IPS-15b (cell line): ENCODE measurements around the gene SERPINF2.
"Not testable (repeated sequence)": the region's sequence is repeated elsewhere in the genome, so short reads cannot be mapped to it uniquely, and the experiment has no call there.

ENCODE experiments used
- H3K27me3 ChIP-seq: one replicate; pipeline ENCODE4 v1.6.1; 2013; ENCODE audit warnings: low read length; ENCODE audit not compliant: control insufficient read depth, insufficient read depth
- H3K36me3 ChIP-seq: one replicate; pipeline ENCODE4 v1.6.1; 2013; ENCODE audit warnings: low read length; ENCODE audit not compliant: control insufficient read depth, insufficient read depth
- H3K4me1 ChIP-seq: one replicate; pipeline ENCODE4 v1.6.1; 2013; ENCODE audit warnings: mild to moderate bottlenecking, low read length; ENCODE audit not compliant: control insufficient read depth, insufficient read depth
- H3K4me3 ChIP-seq: one replicate; pipeline ENCODE4 v1.5.1; 2013; ENCODE audit warnings: low read depth, low read length
- H3K9ac ChIP-seq: one replicate; pipeline ENCODE4 v1.6.1; 2013; ENCODE audit warnings: low read depth, mild to moderate bottlenecking, low read length
- H3K9me3 ChIP-seq: one replicate; pipeline ENCODE4 v1.6.1; 2013; ENCODE audit warnings: mild to moderate bottlenecking, low read length; ENCODE audit not compliant: control insufficient read depth, insufficient read depth

Gene SERPINF2

GRCh38 chr17:1759529-1759928, 16.9 kb downstream of the SERPINF2 start:
- Histone ChIP-seq H3K36me3 (no peaks in the 10 kb centered on the region), H3K4me1 (peaks cover 13% of the 10 kb centered on the region), H3K9ac (no peak overlapping the region), H3K9me3 (no peaks in the 10 kb centered on the region), H3K27me3 (no peaks in the 10 kb centered on the region), H3K4me3 (no peak overlapping the region)

- Histone ChIP-seq H3K9ac (peak overlapping the region; percentile 49), H3K36me3 (no peaks in the 10 kb centered on the region), H3K4me1 (peaks cover 13% of the 10 kb centered on the region), H3K4me3 (peak overlapping the region; percentile 23), H3K9me3 (no peaks in the 10 kb centered on the region), H3K27me3 (no peaks in the 10 kb centered on the region)
These were observed 19.7 kb downstream of the SERPINF2 start for GRCh38 chr17:1762233-1762900.

- no peaks in the 10 kb centered on the region for H3K27me3 ChIP-seq
- H3K9ac ChIP-seq = no peak overlapping the region
- H3K36me3 ChIP-seq = no peaks in the 10 kb centered on the region
- H3K4me3 ChIP-seq = peak overlapping the region; percentile 32
- peaks cover 13% of the 10 kb centered on the region for H3K4me1 ChIP-seq
- H3K9me3 ChIP-seq = no peaks in the 10 kb centered on the region
These were observed 20.5 kb downstream of the SERPINF2 start for GRCh38 chr17:1762901-1763898.

GRCh38 chr17:1764284-1764683, 21.6 kb downstream of the SERPINF2 start:
- H3K4me1 ChIP-seq = peaks cover 13% of the 10 kb centered on the region
- no peaks in the 10 kb centered on the region for H3K9me3 ChIP-seq
- no peaks in the 10 kb centered on the region for H3K36me3 ChIP-seq
- H3K27me3 ChIP-seq = no peaks in the 10 kb centered on the region
- H3K9ac ChIP-seq = no peak overlapping the region
- H3K4me3 ChIP-seq = no peak overlapping the region

GRCh38 chr17:1764705-1765104, 22.0 kb downstream of the SERPINF2 start:
- not testable (repeated sequence) for H3K36me3 ChIP-seq, H3K4me3 ChIP-seq, H3K9ac ChIP-seq, H3K9me3 ChIP-seq, H3K27me3 ChIP-seq
- H3K4me1 ChIP-seq = peaks cover 17% of the 10 kb centered on the region

DNA sequence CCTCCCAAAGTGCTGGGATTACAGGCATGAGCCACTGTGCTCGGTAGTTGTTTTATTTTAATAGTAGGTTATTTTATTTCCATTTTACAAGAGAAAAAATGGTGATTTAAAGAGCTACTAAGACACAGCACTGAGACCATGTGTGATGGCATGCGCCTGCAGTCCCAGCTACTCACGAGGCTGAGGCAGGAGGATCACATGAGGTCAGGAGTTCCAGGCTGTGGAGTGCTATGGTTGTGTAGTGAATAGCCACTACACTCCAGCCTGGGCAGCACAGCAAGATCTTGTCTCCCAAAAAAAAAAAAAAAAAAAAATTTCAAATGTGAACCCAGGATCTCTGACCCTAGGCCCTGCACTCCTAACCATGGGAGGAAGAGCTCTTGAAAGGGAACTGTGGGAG, 22.9 kb downstream of the SERPINF2 start:
- H3K9ac ChIP-seq = no peak overlapping the region
- H3K4me3 ChIP-seq = no peak overlapping the region
- no peaks in the 10 kb centered on the region for H3K9me3 ChIP-seq
- no peaks in the 10 kb centered on the region for H3K36me3 ChIP-seq
- H3K4me1 ChIP-seq = peaks cover 21% of the 10 kb centered on the region
- no peaks in the 10 kb centered on the region for H3K27me3 ChIP-seq

- Histone ChIP-seq H3K4me3 (no peak overlapping the region), H3K4me1 (peaks cover 21% of the 10 kb centered on the region), H3K36me3 (no peaks in the 10 kb centered on the region), H3K9ac (no peak overlapping the region), H3K27me3 (no peaks in the 10 kb centered on the region), H3K9me3 (no peaks in the 10 kb centered on the region)
These were observed 23.9 kb downstream of the SERPINF2 start for GRCh38 chr17:1766382-1767135.

- no peaks in the 10 kb centered on the region for H3K36me3 ChIP-seq
- H3K9ac ChIP-seq = no peak overlapping the region
- no peaks in the 10 kb centered on the region for H3K9me3 ChIP-seq
- no peaks in the 10 kb centered on the region for H3K27me3 ChIP-seq
- H3K4me1 ChIP-seq = peaks cover 16% of the 10 kb centered on the region
- no peak overlapping the region for H3K4me3 ChIP-seq
These were observed 24.7 kb downstream of the SERPINF2 start for GRCh38 chr17:1767358-1767757.

- peak overlapping the region; percentile 57 for H3K9ac ChIP-seq
- no peaks in the 10 kb centered on the region for H3K27me3 ChIP-seq
- H3K4me1 ChIP-seq = peaks cover 8% of the 10 kb centered on the region
- H3K4me3 ChIP-seq = no peak overlapping the region
- no peaks in the 10 kb centered on the region for H3K9me3 ChIP-seq
- no peaks in the 10 kb centered on the region for H3K36me3 ChIP-seq
These were observed 27.3 kb downstream of the SERPINF2 start for GRCh38 chr17:1769822-1770477.

GRCh38 chr17:1773000-1773695, 30.5 kb downstream of the SERPINF2 start:
- peaks cover 17% of the 10 kb centered on the region for H3K36me3 ChIP-seq
- not testable (repeated sequence) for H3K27me3 ChIP-seq, H3K9ac ChIP-seq, H3K4me1 ChIP-seq, H3K4me3 ChIP-seq, H3K9me3 ChIP-seq
